Stimulated activated CD4-positive, alpha-beta T cell treated with anti-CD3 and anti-CD28 coated beads, Interleukin-1b, Interleukin-23, amount 100 ng/mL, for 48 hours (primary cell): ENCODE measurements around the gene ARL8A.
"Not testable (repeated sequence)": the region's sequence is repeated elsewhere in the genome, so short reads cannot be mapped to it uniquely, and the experiment has no call there.

Source experiments
- DNase-seq: peaks from one replicate; pipeline ENCODE4 v3.0.0-alpha.2; 2020

The ARL8A gene

DNA sequence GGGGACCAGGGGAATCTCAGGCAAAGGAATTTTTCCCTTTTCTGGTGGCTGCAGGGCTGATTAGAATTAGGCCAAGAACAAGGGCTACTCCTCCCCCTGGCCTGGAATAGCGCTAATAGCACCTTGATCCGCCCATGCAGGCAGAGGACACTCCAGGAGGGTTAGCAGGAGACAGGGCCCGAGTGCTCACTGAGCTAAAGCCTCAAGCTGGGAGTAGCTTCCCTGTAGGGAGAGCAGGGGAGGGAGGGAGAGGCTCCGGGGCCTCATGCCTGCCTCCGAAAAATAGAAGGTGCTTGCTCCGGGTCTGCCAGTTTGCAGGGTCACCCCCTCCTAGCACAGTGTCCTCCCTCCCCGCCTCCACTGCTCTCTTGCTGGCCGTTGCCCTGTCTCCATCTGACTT is 12.1 kb upstream of the ARL8A start:
- DNase-seq = no peak

DNA sequence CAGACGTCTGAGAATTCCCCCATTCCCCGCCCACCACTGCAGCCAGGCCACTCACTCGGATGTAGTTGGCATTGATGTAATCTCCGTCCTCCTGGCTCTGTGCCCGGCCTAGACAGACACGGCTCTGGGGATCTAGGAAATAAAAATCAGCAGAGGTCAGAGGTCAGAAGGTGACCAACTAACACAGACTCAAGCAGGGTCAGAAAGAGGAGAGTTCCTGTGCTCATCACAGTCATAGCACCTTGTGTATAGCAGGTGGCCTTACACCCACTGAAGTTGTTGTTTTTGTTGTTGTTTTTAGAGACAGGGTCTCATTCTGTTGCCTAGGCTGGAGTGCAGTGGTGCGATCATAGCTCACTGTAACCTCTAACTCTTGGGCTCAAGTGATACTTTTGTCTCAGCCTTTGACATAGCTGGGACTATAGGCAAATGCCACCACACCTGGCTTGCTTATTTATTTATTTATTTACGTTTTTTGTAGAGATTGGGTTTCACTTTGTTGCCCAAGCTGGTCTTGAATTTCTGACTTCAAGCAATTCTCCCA is 11.0 kb upstream of the ARL8A start:
- DNase-seq = no peak

DNA sequence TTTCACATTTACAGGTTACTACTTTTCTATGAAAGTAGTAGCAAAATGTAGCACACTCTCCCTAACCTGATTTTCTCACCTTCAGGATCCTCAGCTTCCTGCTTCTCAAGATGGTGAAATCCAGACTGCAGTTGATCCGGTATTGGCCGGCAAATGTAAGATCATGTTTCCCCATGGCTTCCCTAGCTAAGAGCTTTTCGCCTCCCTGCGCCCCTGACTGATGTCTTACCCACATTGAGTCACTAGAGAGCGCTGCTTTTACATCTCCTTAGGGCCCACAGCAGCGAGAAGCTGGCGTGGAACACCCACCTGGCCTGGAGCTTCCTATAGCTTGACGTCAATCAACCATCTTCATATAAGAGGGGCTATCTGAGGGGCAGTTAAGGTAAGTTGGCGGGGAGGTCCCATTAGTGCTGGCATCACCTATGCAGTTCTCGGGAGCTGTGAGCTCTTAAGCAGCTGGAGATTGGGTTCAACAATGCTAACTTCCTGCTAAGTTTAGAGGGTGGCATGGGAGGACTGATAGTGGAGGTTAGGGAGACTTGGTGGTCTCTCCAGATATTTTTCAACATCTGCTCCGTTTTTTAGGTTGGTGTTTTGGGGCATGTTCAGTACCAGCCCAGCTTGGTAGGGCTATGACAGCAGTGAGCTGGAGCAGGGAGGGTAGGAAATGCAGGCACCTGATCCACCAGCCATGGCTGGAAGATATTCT is 10.4 kb upstream of the ARL8A start:
- no peak for DNase-seq

DNA sequence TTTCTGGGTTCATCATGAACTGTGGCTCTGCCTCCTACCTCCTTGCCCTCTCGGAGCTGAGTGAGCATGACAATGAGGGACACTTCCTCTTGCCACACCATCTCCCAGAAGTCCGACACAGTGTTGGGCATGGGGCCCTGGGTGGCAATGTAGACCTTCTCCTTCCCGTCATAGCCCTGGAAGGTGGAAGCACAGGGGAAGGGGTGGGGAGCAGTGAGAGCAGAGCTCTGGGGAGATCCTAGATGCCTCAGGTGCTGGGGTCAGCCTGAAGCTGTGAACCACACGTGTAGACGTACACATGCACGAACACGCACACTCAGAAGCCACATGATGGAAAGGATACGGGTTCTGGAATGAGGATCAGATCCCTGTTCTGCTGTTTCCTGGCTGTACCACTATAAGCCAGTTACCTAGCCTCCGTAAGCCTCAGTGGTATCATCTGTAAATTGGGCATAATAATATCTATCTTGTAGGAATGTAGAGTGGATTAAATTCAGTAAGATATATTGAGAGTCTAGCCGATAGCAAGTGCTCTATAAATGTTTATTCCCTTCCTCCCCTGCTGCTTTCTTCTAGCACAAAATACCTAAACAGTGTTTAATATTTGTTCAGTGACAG is 9.7 kb upstream of the ARL8A start:
- no peak for DNase-seq

DNA sequence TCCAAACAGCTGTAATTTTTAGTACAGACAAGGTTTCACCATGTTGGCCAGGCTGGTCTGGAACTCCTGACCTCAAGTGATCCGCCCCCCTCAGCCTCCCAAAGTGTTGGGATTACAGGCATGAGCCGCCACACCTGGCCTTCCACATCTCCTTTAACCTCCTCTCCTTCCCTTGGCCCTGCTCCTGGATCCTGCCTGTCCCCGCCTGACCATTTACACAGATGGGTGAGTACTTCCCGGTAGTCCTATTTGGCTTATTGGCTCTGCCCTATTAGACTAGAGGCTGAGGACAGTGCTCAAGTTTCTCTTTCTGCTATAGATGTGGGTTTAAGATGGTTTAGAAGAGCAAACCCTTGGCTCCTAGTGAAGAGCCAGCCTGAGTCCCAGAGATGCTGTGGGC is 8.7 kb upstream of the ARL8A start:
- DNase-seq = no peak

DNA sequence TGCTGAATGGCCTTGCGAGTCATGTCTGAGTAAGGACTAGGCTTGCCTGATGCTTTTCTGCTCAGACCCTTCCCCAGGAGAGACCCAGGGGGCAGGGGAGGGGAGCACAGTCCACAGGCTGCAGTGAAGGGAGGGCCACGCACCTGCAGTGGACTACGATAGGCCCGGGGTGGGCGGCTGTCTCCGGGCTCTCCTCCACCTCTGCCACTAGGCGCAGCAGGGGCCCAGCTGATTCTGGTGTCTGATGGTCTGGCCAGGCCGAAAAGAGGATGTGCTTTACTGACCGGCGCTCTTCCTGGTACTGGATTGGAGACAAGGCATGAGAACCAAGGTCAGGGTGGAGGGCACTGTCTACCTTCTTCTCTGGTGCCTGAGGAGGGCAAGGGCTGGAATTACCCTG is 7.9 kb upstream of the ARL8A start:
- no peak for DNase-seq

DNA sequence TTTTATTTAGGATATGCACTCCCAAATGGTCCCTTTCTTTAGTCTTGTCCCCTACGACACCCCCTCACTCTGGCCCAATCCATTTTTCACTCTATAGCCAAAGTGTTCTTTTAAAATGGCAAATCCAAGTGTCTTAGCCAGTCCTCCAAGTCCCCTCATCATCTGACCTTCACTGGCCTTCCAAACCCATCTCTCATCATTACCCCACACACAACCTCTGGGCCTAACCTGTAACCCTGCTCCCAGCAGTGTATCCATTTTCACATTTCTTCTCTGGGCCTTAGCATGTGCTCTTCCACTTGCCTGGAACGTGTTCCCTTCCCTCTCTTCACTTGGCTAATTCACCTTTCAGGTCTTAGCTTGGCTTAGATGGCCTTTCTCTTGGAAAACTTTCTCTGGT is 6.5 kb upstream of the ARL8A start:
- DNase-seq = no peak

DNA sequence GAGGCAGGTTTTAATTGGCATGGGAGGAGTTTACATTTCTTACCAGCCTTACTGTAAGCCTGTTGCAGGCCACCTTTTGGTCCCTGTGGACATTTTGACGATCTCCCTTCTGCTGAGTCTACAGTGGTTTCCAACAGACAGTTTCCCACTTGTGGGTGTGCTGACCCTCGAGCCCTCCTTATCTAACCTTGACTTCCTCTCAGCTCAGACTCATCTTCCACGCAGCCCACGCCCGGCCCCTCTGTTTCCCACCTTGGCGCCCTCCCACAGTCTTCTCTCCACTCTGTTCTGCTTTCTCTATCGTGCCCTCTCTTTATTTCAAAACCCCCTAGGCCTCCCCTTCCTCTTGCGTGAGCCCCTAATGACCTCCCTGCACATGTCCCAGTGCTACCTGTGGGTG is 6.1 kb upstream of the ARL8A start:
- no peak for DNase-seq

DNA sequence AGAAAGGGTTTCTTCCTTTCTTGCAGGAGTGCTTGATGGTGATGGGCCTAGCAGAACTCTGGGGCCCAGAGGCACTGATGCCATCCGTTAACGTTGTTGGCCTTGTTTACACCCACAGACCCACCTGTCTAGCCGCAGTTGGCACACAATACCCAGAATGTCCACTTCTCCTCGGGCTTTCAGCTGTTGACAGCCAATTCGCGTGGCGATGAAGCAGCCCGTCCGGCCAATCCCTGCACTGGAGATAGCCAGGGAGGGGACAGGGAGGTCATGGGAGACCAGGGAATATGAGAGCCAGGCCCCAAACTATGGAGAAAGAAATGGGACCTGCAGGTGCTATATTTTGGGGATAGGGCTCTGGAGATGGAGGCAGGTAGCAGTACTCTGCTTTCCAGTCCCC is 5.7 kb upstream of the ARL8A start:
- DNase-seq = no peak

DNA sequence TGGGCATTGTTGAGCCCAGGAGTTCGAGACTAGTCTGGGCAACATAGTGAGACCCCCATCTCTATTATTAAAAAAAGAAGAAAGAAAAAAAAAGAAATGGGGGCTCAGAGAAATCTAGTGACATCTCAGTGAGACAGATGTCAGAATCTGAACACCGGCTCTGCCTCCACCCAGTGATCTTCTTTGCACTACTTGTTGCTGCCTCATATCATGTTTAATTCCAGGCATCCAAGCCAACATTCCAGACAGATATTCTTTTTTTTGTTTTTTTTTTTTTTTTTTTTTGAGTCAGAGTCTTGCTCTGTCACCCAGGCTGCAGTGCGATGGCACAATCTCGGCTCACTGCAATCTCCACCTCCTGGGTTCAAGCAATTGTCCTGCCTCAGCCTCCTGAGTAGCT is 5.0 kb upstream of the ARL8A start:
- no peak for DNase-seq

DNA sequence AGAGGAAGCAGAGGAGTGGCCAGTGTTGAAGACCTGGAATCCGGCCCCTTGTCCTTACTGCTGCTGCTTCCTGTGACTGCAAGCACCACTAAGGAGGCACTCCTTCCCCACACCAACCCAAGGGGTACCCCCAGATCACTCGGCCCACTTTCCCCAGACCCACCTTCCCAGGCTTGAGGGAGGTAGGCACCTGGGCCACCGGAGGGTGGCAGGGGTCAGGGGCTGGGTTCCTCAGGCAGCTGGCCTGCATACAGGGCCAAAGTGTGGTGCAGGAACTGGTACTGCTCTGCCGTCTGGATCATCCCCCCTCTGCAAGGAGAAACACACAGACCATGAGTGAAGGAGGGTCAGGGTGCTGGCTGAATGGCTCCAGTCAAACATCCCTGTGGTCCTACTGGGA is 3.9 kb upstream of the ARL8A start:
- no peak for DNase-seq

DNA sequence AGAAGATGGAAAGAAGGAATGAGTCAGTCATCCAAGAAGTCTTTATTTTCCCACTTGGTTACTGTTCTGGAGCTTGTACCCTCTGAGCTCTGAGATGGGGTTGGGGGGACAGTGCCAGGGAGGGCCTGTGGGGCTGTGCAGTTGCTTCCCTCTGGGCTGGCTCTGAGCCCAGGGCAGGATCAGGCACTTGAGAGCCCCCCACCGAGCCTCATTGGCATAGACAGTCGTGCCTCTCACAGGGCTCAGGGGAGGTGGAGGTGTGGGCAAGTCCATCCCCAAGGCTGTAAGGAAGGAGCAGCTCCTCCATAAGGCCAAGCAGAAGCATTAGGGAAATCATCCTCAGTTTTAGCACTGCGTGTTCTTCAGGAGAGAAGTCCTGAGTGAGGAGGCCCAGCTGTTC is 2.5 kb upstream of the ARL8A start:
- no peak for DNase-seq

DNA sequence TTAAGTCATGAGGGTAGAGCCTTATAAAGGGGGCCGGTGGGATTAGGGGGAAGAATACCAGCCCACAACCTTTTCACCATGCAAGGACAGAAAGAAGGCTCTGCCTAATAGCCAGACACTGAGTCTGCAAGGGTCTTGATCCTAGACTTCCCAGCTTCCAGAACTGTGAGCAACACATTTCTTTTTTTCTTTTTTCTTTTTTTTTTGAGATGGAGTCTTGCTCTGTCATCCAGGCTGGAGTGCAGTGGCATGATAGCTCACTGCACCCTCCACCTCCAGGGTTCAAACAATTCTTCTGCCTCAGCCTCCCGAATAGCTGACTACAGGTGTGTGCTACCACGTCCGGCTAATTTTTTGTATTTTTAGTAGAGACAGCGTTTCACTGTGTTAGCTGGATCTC is 1.7 kb upstream of the ARL8A start:
- DNase-seq = no peak

DNA sequence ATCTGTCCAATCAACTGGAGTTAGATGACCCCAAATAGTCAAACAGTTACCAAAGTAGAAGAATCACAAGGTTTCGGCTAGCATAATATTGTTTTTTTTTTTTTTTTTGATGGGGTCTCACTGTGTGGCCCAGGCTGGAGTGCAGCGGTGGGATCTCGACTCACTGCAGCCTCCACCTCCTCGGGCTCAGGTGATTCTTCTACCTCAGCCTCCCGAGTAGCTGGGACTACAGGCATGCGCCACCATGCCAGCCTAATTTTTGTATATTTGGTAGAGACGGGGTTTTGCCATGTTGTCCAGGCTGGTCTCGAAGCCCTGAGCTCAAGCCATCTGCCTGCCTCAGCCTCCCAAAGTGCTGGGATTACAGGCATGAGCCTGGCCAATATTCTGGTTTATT is 1.2 kb upstream of the ARL8A start:
- not testable (repeated sequence) for DNase-seq

DNA sequence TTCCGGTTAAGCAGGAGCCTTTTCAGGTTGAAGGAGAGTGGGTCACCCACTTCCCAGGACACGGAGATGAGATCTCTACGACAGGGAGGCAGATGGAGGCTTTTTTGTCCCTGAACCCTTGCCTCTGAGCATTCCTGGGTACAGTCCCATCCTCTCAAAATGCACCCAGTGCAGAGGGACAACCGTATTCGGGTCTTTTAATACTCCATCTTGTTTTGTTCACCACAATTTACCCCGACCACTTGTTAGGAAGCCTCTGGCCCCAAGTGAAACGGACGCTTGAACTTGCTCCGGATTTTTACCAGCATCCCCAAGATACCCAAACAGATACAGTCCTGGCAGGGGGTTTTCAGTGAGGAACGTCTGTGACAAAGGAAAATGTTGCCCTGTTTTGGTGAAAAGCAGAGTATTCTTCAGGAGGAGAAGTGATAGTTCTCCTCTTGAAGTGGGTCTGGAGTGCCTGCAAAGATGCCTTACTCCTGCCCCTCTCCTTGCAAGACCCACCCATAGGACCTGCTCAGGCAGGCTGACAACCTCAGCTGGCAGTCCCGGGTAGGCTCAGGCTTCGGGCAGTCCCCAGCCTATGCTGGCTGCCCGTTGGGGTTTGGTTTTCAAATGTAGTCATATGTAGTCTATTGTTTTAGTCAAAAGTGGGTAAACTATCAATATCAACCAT is 669 bp upstream of the ARL8A start:
- DNase-seq = peak; percentile 58

DNA sequence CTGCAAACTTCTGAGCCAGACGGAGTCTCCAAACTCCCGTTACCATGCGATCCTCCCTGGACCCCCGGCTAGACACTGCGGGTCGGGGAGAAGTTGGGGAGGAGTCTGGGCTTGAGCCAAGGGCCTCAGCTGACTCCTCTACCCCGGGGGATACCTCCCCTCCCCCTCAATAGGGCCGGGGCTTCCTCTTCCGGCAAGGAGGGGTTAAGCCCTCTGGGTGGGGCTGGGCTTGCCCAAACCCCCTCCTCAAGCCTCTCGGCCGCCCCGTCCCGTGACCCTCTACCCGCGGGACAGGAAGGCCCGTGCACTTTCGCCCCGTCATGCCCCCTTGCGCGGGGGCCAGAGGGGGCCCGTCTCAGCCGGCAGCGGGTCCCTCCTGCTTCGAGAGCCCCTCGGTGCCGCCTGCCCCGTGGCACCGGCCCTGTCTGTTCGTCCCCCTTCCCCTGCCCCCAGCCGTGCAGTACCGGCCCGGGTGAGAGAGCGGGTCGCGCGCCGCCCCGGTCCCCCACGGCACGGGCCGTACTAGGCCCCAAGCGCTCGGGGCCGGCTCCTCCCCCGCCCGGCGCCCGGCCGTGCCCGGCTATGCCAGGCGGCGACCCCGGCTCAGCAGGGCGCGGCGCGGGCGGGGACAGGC is 652 bp downstream of the ARL8A start:
- DNase-seq = no peak

DNA sequence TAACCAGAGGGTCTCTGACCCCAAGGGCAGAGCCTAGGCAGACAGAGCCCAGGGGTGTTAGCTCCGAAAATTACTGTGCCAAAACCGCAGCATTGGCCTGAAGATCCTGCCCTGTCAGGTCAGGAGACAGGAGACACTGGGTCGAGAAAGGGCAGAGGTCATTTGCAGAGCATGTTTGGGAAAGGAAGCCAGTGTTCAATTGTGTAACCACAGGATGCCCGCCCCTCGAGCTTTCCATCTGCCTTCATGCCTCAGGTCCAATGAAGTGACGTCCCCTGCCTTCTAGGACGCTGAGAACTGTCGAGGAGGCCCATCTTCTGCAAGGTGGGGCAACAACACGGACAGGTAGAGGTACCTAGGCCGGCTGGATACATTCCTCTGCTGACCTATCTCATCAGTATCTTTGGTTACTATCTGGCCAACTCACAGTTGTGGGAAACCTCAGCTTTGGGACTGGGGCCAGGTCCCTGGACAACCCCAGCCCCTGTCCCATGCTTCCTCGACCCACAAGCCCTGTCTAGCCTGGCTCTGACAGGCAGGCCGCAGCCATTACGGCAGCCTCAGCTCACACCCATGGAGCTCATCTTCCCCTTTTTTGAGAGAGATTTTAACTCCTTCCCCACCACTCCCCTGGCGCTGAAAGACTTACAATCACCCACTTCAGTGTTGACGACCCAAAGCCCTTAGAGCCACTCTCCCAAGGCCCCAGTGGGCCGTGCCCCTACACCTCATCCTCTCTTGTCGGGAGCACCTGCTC is 1.3 kb downstream of the ARL8A start:
- DNase-seq = no peak

DNA sequence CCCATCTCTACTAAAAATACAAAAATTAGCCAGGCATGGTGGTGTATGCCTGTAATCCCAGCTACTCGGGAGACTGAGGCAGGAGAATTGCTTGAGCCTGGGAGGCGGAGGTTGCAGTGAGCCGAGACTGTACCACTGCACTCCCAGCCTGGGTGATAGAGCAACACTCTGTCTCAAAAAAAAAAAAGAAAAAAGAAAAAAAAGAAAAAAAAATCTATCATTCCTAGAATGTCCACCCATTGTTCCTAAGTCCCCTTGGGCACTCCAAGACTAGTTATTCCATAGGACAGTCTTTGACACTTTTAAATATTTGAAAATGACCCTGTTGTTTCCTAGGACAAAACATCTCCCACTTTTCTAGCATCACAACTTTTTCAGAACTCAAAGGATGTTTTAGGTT is 3.1 kb downstream of the ARL8A start:
- not testable (repeated sequence) for DNase-seq

DNA sequence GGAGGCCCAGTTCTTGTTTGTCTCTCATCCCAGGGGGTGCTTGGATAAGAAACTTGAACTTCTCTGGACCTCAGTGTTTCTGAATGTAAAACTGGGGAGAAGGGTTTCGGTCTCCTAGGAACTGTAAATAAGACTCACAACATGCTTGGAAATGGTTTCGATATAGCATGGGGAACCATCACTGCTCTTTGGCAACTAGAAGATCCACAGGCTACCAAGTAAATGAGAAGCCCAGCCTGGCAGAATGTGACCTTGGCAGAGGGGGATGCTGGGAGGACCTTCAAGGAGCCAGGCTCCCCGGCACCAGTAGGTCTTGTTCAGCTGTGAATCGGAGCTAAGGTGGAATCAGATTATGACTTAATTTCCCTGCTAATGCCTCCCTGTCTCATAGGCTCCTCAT is 3.7 kb downstream of the ARL8A start:
- no peak for DNase-seq

DNA sequence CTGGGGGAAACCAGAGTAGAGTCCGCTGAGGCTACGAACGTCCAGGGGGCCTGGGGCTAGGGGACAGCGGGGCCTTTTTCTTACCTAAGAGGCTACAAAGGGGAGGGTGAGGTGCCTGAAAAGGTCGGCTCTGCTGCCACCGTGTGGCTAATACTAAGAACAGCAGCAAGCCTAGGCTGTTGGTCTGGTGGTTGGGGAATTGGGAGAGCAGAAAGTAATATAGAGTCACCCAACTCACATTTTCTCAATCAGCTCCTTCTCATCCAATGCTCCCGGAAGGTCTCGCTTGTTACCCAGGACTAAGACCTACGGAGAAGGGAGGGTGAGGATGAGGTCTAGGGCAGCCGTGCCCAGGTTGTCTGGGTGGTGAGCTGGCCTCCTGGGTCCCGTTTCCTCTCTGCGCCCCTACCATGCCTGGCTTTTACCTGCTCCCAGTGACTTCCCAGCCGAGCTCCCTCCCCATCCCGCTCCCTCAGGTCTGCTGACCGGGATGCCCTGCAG is 9.3 kb downstream of the ARL8A start:
- peak; percentile 49 for DNase-seq

DNA sequence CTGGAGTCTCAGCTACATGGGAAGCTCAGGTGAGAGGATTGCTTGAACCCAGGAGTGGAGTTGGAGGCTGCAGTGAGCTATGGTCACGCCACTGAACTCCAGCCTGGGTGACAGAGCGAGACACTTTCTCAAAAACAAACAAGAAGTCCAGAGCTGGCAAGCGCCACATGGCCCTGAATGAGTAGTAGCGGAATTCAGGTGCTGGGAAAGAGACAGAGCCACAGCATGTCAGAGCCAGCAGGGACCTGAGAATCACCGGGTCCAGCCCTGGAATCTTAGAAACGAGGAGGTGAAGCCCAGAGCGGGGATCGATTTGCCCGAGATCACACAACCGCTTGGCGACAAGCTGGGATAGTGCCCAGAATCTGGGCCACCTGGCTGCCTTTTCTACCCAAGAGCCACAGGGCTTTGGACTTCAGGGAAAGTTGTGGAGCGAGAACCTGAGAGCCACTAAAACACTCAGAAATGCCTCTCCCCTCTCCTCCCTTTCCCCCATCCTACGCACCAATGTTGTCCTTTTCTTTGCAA is 9.8 kb downstream of the ARL8A start:
- DNase-seq = no peak

DNA sequence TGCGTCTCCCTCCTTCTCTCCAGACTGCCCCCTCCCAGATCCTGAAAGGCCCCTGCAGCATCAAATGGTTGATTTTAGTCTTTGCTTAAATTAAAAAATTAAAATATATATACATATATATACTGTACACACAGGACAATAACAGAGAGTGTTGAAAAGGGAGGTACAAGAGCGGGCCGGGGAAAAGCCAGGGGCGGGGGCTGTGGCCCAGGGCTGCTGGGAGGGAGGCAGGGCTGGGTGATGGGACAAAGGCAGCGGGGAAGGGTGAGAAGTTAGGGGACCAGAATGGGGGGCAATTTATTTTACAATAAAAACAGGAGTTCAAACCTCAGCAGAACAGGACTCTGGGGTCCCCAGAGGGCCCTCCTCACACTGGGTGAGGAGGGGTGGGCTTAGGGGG is 10.5 kb downstream of the ARL8A start:
- no peak for DNase-seq

DNA sequence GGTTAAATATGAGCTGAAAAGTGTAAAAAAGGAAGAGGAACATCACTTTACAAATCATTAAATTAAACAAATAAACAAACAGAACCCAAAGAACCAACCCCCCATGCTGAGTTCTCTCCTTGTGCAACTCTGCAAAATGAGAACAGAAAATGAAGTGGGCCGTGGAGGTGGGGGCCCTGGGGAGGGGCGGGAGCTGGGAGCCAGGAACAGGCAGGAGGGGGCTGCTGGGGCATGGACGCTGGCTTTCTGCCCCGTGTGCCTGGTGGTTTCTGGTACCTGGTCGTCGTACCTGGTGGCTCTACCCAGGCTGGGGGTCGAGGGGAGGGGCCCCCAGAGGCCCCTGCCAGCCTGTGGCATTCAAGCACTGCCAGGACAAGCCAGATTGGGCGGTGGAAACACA is 11.0 kb downstream of the ARL8A start:
- no peak for DNase-seq
